ENCODE results near the gene OBSL1. TPM values are rescaled to one million over a fixed set of nuclear protein-coding genes. Genes with fewer than 3 reads are reported as not detected.
A peak's percentile ranks its signal among the peaks of the same experiment; 100 is the strongest.

The OBSL1 gene
- total and polyA plus RNA-seq, 4 donors, result 34.0 to 75.2 (median 64.0) TPM

GRCh38 chr2:219508971-219509779 is 62.2 kb downstream of the OBSL1 start:
- TF ChIP-seq CTCF (IDR thresholded peaks at IDR 0.05; ENCODE audit: control extremely low read depth, extremely low read depth), result no peak
- peaks cover 0 to 21% (median 17%) of the 10 kb centered on the region in 3 donors for H3K27me3 ChIP-seq (ENCODE audit: control insufficient read depth in 3 of 3, insufficient read depth in 3 of 3, low read length in 2 of 3)
- no peak overlapping the region for H3K9ac ChIP-seq (ENCODE audit: insufficient read depth in 1 of 2, low read length in 2 of 2)
- peaks cover 0 to 55% (median 2%) of the 10 kb centered on the region in 5 donors for H3K4me1 ChIP-seq (ENCODE audit: control insufficient read depth in 5 of 5, insufficient read depth in 5 of 5, low read length in 5 of 5)
- DNase-seq (peak in 2 of 3 donors; percentile 46 to 47), ATAC-seq (ENCODE audit: insufficient read depth, low FRiP score) (no peak)
- H3K36me3 ChIP-seq (ENCODE audit: control insufficient read depth in 4 of 4, insufficient read depth in 4 of 4, low read length in 4 of 4), result peaks cover 3 to 32% (median 6%) of the 10 kb centered on the region in 4 donors
- H3K9me3 ChIP-seq (ENCODE audit: control insufficient read depth in 4 of 4, insufficient read depth in 3 of 4, low read length in 3 of 4), result peaks cover 0 to 8% (median 0%) of the 10 kb centered on the region in 4 donors
- no peak overlapping the region for H3K4me3 ChIP-seq
- no peak overlapping the region for H3K27ac ChIP-seq (ENCODE audit: low read depth in 1 of 2, low read length in 1 of 2)
- WGBS, 2 donors, result 11 to 13% methylated on average over 12 to 14 of the region's 14 CpGs

- Histone ChIP-seq H3K27me3 (ENCODE audit: control insufficient read depth in 3 of 3, insufficient read depth in 3 of 3, low read length in 2 of 3) (peaks cover 0 to 15% (median 10%) of the 10 kb centered on the region in 3 donors), H3K4me3 (no peak overlapping the region), H3K4me1 (ENCODE audit: control insufficient read depth in 5 of 5, insufficient read depth in 5 of 5, low read length in 5 of 5) (peaks cover 0 to 47% (median 2%) of the 10 kb centered on the region in 5 donors), H3K27ac (ENCODE audit: low read depth in 1 of 2, low read length in 1 of 2) (no peak overlapping the region), H3K9me3 (ENCODE audit: control insufficient read depth in 4 of 4, insufficient read depth in 3 of 4, low read length in 3 of 4) (peaks cover 0 to 11% (median 0%) of the 10 kb centered on the region in 4 donors), H3K36me3 (ENCODE audit: control insufficient read depth in 4 of 4, insufficient read depth in 4 of 4, low read length in 4 of 4) (peaks cover 4 to 40% (median 12%) of the 10 kb centered on the region in 4 donors), H3K9ac (ENCODE audit: insufficient read depth in 1 of 2, low read length in 2 of 2) (no peak overlapping the region)
- 62 to 63% methylated on average over 4 of the region's 4 CpGs for WGBS, 2 donors
- no peak for ATAC-seq (ENCODE audit: insufficient read depth, low FRiP score)
- TF ChIP-seq CTCF (IDR thresholded peaks at IDR 0.05; ENCODE audit: control extremely low read depth, extremely low read depth), result no peak
- no peak for DNase-seq
Measured at GRCh38 chr2:219508444-219508734, 63.0 kb downstream of the OBSL1 start.

GRCh38 chr2:219507581-219508443 is 63.5 kb downstream of the OBSL1 start:
- ATAC-seq (ENCODE audit: insufficient read depth, low FRiP score) (no peak), DNase-seq (no peak)
- no peak overlapping the region for H3K27ac ChIP-seq (ENCODE audit: low read depth in 1 of 2, low read length in 1 of 2)
- H3K4me3 ChIP-seq, result no peak overlapping the region
- WGBS, 2 donors, result 67 to 76% methylated on average over 8 of the region's 8 CpGs
- no peak for TF ChIP-seq CTCF (IDR thresholded peaks at IDR 0.05; ENCODE audit: control extremely low read depth, extremely low read depth)
- peaks cover 0 to 11% (median 0%) of the 10 kb centered on the region in 4 donors for H3K9me3 ChIP-seq (ENCODE audit: control insufficient read depth in 4 of 4, insufficient read depth in 3 of 4, low read length in 3 of 4)
- H3K9ac ChIP-seq (ENCODE audit: insufficient read depth in 1 of 2, low read length in 2 of 2), result no peak overlapping the region
- H3K4me1 ChIP-seq (ENCODE audit: control insufficient read depth in 5 of 5, insufficient read depth in 5 of 5, low read length in 5 of 5), result peaks cover 0 to 41% (median 2%) of the 10 kb centered on the region in 5 donors
- peaks cover 0 to 11% (median 6%) of the 10 kb centered on the region in 3 donors for H3K27me3 ChIP-seq (ENCODE audit: control insufficient read depth in 3 of 3, insufficient read depth in 3 of 3, low read length in 2 of 3)
- H3K36me3 ChIP-seq (ENCODE audit: control insufficient read depth in 4 of 4, insufficient read depth in 4 of 4, low read length in 4 of 4), result peaks cover 4 to 41% (median 12%) of the 10 kb centered on the region in 4 donors

All from lung (tissue), 12 donors.